CD4-positive, alpha-beta T cell (primary cell): ENCODE results near the gene APLP1. TPM values are rescaled to one million over a fixed set of nuclear protein-coding genes. Genes with fewer than 3 reads are reported as not detected.

Experiments used
- ATAC-seq: fragments of 200-7000 bp; cut with Tn5 transposase; one replicate; pipeline ENCODE4 v1.10.0; 2022; ENCODE audit warnings: mild to moderate bottlenecking; ENCODE audit not compliant: poor library complexity
- CTCF ChIA-PET: fragments of 350-600 bp; sonication (Branson Sonifier 250); formaldehyde crosslinking; loops from one replicate; lab custom pipeline; 2021; ENCODE audit warnings: antibody characterized with exemption, inconsistent platforms; lab: Charles Lee
- POLR2A ChIA-PET: fragments of 350-600 bp; sonication (Branson Sonifier 250); formaldehyde crosslinking; loops from one replicate; lab custom pipeline; 2021; ENCODE audit warnings: antibody characterized with exemption, inconsistent platforms; lab: Charles Lee
- DNase-seq, 14 experiments: peaks; one replicate each; pipeline ENCODE4 v3.0.0-alpha.2; 2013 to 2020; ENCODE audit warnings: mixed read lengths in 2 of 14
- H3K27ac ChIP-seq, 2 donors: one replicate each; pipeline versions ENCODE4 v1.5.1 to v1.7.0; 2013; ENCODE audit warnings: low read length in 2 of 2, low read depth in 1 of 2, mild to moderate bottlenecking in 1 of 2
- H3K27me3 ChIP-seq, 2 experiments: 1 replicate in 1 of 2; 2 replicates in 1 of 2; pipeline versions ENCODE4 v1.6.1 to v1.7.0; 2013; ENCODE audit warnings: low read length in 2 of 2, control low read depth in 1 of 2, mild to moderate bottlenecking in 1 of 2, moderate library complexity in 1 of 2; ENCODE audit not compliant: insufficient read depth in 2 of 2, control insufficient read depth in 1 of 2
- H3K36me3 ChIP-seq: one replicate; pipeline ENCODE4 v1.6.1; 2013; ENCODE audit warnings: low read length, control low read depth; ENCODE audit not compliant: insufficient read depth
- H3K4me1 ChIP-seq: one replicate; pipeline ENCODE4 v1.6.1; 2013; ENCODE audit warnings: low read length, control low read depth; ENCODE audit not compliant: insufficient read depth
- H3K4me3 ChIP-seq: one replicate; pipeline ENCODE4 v1.5.1; 2013; ENCODE audit warnings: mild to moderate bottlenecking, low read length, moderate library complexity
- H3K9me3 ChIP-seq, 2 experiments: 1 replicate in 1 of 2; 2 replicates in 1 of 2; pipeline versions ENCODE4 v1.6.1 to v1.7.0; 2013; ENCODE audit warnings: low read length in 2 of 2, mild to moderate bottlenecking in 2 of 2, control low read depth in 1 of 2, moderate library complexity in 1 of 2; ENCODE audit not compliant: control insufficient read depth in 1 of 2, insufficient read depth in 1 of 2
- H3K27ac Mint-ChIP-seq: one replicate; pipeline ENCODE4 v1.8.0; 2020; ENCODE audit warnings: mixed read lengths
- H3K27me3 Mint-ChIP-seq: one replicate; pipeline ENCODE4 v1.8.0; 2021; ENCODE audit warnings: mixed read lengths
- H3K36me3 Mint-ChIP-seq: one replicate; pipeline ENCODE4 v1.8.0; 2021; ENCODE audit warnings: low read depth, mixed read lengths
- H3K4me1 Mint-ChIP-seq: one replicate; pipeline ENCODE4 v1.8.0; 2021; ENCODE audit warnings: low read depth, mixed read lengths
- H3K4me3 Mint-ChIP-seq: one replicate; pipeline ENCODE4 v1.8.0; 2020; ENCODE audit warnings: mild to moderate bottlenecking, mixed read lengths
- H3K9me3 Mint-ChIP-seq: one replicate; pipeline ENCODE4 v1.8.0; 2020; ENCODE audit warnings: mixed read lengths
- intact Hi-C, 2 experiments: fragments of 100-400 bp; cut with DNase I in 1 of 2; cut with micrococcal nuclease in 1 of 2; formaldehyde crosslinking; loops; one replicate each; pipeline versions ENCODE4 v1.15.1 to v1.9.0; 2023 to 2025; cut with DNase I, micrococcal nuclease
- total RNA-seq, 174 experiments: library from RNA in 2 of 174; stranded (reverse) in 2 of 174; gene quantifications; one replicate each; pipeline ENCODE4 v1.2.3 and lab custom pipeline; 2021 to 2026
- TF ChIP-seq, protein P1 (sequence below): fragments of 200-600 bp; IDR thresholded peaks from one replicate; pipeline ENCODE4 v1.8.0; 2022; ENCODE audit warnings: antibody characterized with exemption, mild to moderate bottlenecking

The APLP1 gene
- total RNA-seq, 2 experiments from 2014 or later = not detected

DNA sequence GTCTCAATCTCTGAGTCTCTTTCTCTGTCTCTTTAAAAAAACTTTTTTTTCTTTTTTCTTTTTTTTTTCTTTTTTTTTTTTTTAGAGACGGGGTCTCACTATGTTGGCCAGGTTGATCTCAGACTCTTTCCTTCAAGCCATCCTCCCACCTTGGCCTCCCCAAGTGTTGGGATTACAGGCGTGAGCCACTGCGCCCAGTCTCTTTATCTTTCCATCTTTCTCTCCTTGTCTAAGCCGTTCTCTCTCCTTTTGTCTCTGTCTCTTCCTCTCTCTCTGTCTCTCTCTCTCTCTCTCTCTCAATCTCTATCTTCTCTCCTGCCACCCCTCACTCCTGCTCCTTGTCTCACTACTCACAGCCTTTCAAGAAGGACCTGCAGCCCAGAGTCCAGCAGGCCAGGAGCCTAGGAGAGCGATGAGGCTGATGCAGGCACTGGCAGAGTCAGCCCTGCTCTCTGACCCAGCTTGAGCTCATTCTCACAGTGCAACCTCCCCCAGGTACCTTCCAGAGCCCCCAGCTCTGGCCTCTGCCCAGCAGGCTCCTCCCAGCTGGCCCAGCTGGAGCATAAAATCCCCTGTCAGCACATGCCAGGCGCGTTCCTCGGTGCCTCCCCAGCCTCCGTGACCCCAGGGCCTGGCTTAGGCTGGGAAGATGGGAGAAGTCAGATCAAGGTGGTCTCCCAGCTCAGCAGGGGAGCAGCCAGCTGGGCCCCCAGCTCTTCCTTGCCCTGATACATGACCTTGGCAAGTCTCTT, 16.2 kb upstream of the APLP1 start, which contains the start of gene NPHS1:
Gene NPHS1 (minus strand): TSS at position 476 of the 752 bp plus-strand sequence. CDS start 667 bp downstream, outside the sequence.
- POLR2A ChIA-PET = no interaction called here
- ATAC-seq = no peak

GRCh38 chr19:35853038-35853756, 15.2 kb upstream of the APLP1 start:
- Histone ChIP-seq H3K9me3 (peaks cover 0 to 11% of the 10 kb centered on the region in 2 experiments), H3K4me3 (no peak overlapping the region), H3K27ac (no peak overlapping the region), H3K27me3 (peaks cover 34 to 57% of the 10 kb centered on the region in 2 experiments), H3K36me3 (no peaks in the 10 kb centered on the region), H3K4me1 (peaks cover 16% of the 10 kb centered on the region)
- no peak for DNase-seq
- ChIA-PET CTCF (no interaction called here), POLR2A (no interaction called here)
- H3K4me1 Mint-ChIP-seq = peaks cover 5% of the 10 kb centered on the region
- peaks cover 76% of the 10 kb centered on the region for H3K27me3 Mint-ChIP-seq
- no peaks in the 10 kb centered on the region for H3K36me3 Mint-ChIP-seq
- intact Hi-C loops = no loop called here
- no peaks in the 10 kb centered on the region for H3K9me3 Mint-ChIP-seq
- TF ChIP-seq, protein P1, sequence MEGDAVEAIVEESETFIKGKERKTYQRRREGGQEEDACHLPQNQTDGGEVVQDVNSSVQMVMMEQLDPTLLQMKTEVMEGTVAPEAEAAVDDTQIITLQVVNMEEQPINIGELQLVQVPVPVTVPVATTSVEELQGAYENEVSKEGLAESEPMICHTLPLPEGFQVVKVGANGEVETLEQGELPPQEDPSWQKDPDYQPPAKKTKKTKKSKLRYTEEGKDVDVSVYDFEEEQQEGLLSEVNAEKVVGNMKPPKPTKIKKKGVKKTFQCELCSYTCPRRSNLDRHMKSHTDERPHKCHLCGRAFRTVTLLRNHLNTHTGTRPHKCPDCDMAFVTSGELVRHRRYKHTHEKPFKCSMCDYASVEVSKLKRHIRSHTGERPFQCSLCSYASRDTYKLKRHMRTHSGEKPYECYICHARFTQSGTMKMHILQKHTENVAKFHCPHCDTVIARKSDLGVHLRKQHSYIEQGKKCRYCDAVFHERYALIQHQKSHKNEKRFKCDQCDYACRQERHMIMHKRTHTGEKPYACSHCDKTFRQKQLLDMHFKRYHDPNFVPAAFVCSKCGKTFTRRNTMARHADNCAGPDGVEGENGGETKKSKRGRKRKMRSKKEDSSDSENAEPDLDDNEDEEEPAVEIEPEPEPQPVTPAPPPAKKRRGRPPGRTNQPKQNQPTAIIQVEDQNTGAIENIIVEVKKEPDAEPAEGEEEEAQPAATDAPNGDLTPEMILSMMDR = no peak
- ATAC-seq = no peak
- no peak overlapping the region for H3K4me3 Mint-ChIP-seq
- no peak overlapping the region for H3K27ac Mint-ChIP-seq

More for the DNA sequence above, 16.2 kb upstream of the APLP1 start, which contains the start of gene NPHS1:
- H3K27ac Mint-ChIP-seq = no peak within 1 kb of the TSS
- H3K27ac ChIP-seq = no peak within 1 kb of the TSS
- H3K27me3 Mint-ChIP-seq = peaks cover 74% of the 10 kb centered on the region
- H3K4me3 ChIP-seq = no peak within 1 kb of the TSS
- H3K9me3 Mint-ChIP-seq = no peaks in the 10 kb centered on the region
- CTCF ChIA-PET = no interaction called here
- peaks cover 39 to 64% of the 10 kb centered on the region in 2 experiments for H3K27me3 ChIP-seq
- H3K4me3 Mint-ChIP-seq = no peak within 1 kb of the TSS
- peaks cover 0 to 11% of the 10 kb centered on the region in 2 experiments for H3K9me3 ChIP-seq
- peaks cover 14% of the 10 kb centered on the region for H3K4me1 ChIP-seq
- TF ChIP-seq, protein P1 = no peak
- DNase-seq = no peak
- no peaks in the 10 kb centered on the region for H3K36me3 Mint-ChIP-seq
- peaks cover 5% of the 10 kb centered on the region for H3K4me1 Mint-ChIP-seq
- intact Hi-C loops = no loop called here
- no peaks in the 10 kb centered on the region for H3K36me3 ChIP-seq

- CTCF ChIA-PET = interaction anchor here (0.8 kb wide), 1 partner anchor 102 kb away, joined by 4 read pairs; no protein-coding TSS in a partner anchor
Observed at GRCh38 chr19:35856546-35857149, 11.7 kb upstream of the APLP1 start, which contains the start of gene KIRREL2. KIRREL2 (plus strand) TSS chr19:35856911; CDS start chr19:35857120, 209 bp downstream.

More at GRCh38 chr19:35856546-35857149, 11.7 kb upstream of the APLP1 start, which contains the start of gene KIRREL2:
- no peak within 1 kb of the TSS for H3K27ac ChIP-seq
- Mint-ChIP-seq H3K9me3 (no peaks in the 10 kb centered on the region), H3K4me1 (peaks cover 5% of the 10 kb centered on the region), H3K36me3 (no peaks in the 10 kb centered on the region), H3K27me3 (peaks cover 83% of the 10 kb centered on the region), H3K4me3 (peak within 1 kb of the TSS; percentile 80), H3K27ac (no peak within 1 kb of the TSS)
- H3K4me1 ChIP-seq = peaks cover 24% of the 10 kb centered on the region
- H3K9me3 ChIP-seq = peaks cover 0 to 29% of the 10 kb centered on the region in 2 experiments
- TF ChIP-seq, protein P1 = no peak
- intact Hi-C loops = no loop called here
- DNase-seq = peak in 6 of 14 experiments; percentile 9 to 45 (median 30)
- peak; percentile 44 for ATAC-seq
- no peaks in the 10 kb centered on the region for H3K36me3 ChIP-seq
- POLR2A ChIA-PET = interaction anchor here (0.6 kb wide), 1 partner anchor 321 kb away, joined by 3 read pairs; no protein-coding TSS in a partner anchor
- peak within 1 kb of the TSS; percentile 62 for H3K4me3 ChIP-seq
- peaks cover 51 to 54% of the 10 kb centered on the region in 2 experiments for H3K27me3 ChIP-seq
